ENCODE results near the gene SLC9A1.

Gene SLC9A1

DNA sequence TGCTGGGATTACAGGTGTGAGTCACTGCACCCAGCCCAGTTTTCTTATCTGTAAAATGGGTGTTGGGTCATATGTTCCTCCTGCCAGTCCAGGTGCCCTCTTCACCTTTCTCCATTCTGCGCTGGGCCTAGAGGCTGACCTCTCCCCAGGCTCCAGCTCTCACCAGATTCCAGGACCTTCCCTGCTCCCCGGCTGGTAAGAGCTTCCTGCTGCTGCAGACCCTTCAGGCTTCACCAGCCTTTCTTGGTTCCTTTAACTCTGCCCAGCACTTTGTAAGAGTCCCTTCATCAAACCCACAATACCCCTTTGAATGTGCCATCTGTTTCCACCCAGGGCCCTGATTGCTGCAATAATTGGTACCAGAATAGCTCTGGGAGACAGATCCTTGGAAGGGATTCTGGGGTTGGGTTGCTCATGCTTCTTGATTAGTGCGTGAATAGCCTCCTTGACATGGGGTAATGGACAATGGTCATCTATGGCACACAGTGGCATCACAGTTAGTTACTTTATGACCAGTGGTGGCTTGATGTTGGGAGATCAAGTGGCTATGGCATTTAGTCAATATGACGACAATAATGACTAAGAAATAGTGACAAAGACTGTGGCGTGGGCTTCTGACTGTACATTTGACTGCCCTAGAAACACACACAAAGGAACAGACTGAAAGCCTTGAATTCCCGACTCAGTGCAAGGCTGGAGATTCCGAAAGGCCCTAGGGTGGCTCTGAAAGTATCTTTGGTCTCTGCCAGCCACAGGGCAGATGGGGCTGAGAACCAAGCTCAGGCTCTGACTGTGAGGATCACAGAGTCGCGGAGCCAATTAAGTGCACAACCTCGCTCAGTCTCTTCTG, 67.3 kb downstream of the SLC9A1 start:
- Histone ChIP-seq H3K27ac (ENCODE audit: low read depth, low read length) (no peak overlapping the region), H3K27me3 (ENCODE audit: control insufficient read depth in 1 of 2, insufficient read depth in 2 of 2, low read length in 2 of 2) (no peaks in the 10 kb centered on the region), H3K9me3 (ENCODE audit: low read length) (no peaks in the 10 kb centered on the region)

DNA sequence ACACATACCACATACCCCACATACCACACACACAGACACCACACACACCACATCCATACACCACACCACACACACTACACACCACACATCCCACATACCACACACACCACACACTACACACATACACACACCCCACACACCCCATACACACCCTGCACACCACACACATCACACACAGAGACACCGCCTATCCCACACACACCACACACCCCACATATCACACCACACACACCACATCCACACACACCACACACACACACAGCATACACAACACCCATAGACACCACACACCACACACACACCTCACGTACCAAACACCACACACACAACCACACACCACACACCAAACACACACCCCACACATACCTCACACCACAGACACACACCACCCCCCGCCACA, 68.3 kb downstream of the SLC9A1 start:
- no peaks in the 10 kb centered on the region for H3K36me3 ChIP-seq (ENCODE audit: insufficient read depth, low read length)
- no peaks in the 10 kb centered on the region for H3K27me3 ChIP-seq (ENCODE audit: control insufficient read depth in 1 of 2, insufficient read depth in 2 of 2, low read length in 2 of 2)
- H3K27ac ChIP-seq (ENCODE audit: low read depth, low read length): no peak overlapping the region
- H3K4me3 ChIP-seq (ENCODE audit: low read depth in 1 of 2, low read length in 2 of 2): no peak overlapping the region
- no peak overlapping the region for H3K9ac ChIP-seq (ENCODE audit: low read length)
- no peaks in the 10 kb centered on the region for H3K9me3 ChIP-seq (ENCODE audit: low read length)
- peaks cover 4% of the 10 kb centered on the region for H3K4me1 ChIP-seq (ENCODE audit: insufficient read depth, low read length)

More for the DNA sequence above, 67.3 kb downstream of the SLC9A1 start:
- H3K4me1 ChIP-seq (ENCODE audit: insufficient read depth, low read length): peaks cover 4% of the 10 kb centered on the region
- H3K9ac ChIP-seq (ENCODE audit: low read length): no peak overlapping the region
- no peaks in the 10 kb centered on the region for H3K36me3 ChIP-seq (ENCODE audit: insufficient read depth, low read length)
- no peak overlapping the region for H3K4me3 ChIP-seq (ENCODE audit: low read depth in 1 of 2, low read length in 2 of 2)

DNA sequence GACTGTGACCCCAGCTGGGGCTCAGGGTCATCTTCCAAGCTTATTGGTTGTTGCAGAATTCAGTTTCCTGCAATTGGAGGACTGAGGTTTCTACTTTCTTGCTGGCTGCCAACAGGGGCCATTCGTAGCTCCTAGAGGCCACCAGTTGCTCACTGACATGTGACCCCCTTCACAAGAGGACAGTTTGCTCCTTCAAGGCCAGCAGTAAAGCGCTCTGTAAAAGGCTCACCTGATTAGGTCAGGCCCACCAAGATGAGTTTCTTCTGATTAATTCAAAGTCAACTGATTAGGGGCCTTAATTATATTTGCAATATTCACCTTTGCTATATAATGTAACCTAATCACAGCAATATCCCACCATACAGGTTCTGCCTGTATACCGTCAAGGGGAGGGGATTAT, 68.9 kb downstream of the SLC9A1 start:
- Histone ChIP-seq H3K36me3 (ENCODE audit: insufficient read depth, low read length) (no peaks in the 10 kb centered on the region), H3K9me3 (ENCODE audit: low read length) (no peaks in the 10 kb centered on the region), H3K4me3 (ENCODE audit: low read depth in 1 of 2, low read length in 2 of 2) (no peak overlapping the region), H3K4me1 (ENCODE audit: insufficient read depth, low read length) (peaks cover under 1% of the 10 kb centered on the region), H3K27ac (ENCODE audit: low read depth, low read length) (no peak overlapping the region), H3K9ac (ENCODE audit: low read length) (no peak overlapping the region), H3K27me3 (ENCODE audit: control insufficient read depth in 1 of 2, insufficient read depth in 2 of 2, low read length in 2 of 2) (no peaks in the 10 kb centered on the region)

DNA sequence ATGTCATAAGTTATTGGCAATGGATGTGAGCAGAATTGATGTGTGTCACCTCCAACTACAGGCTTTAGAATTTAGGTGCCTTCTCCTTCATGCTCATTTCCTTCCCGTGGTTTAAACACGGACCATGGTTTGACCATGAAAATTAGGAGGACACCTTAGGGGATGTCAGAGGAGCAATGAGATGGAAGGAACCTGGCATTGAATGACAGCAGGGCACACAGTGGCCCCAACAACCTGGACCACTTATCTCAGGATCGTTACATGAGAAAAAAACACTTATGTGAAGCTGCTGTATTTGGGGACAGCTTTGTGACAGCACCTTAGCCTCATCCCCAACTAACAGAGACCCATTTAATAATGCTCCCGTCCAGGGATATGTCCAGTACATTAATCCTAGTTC, 70.8 kb downstream of the SLC9A1 start:
- Histone ChIP-seq H3K27ac (ENCODE audit: low read depth, low read length) (no peak overlapping the region), H3K27me3 (ENCODE audit: control insufficient read depth in 1 of 2, insufficient read depth in 2 of 2, low read length in 2 of 2) (no peaks in the 10 kb centered on the region), H3K4me3 (ENCODE audit: low read depth in 1 of 2, low read length in 2 of 2) (no peak overlapping the region), H3K4me1 (ENCODE audit: insufficient read depth, low read length) (no peaks in the 10 kb centered on the region), H3K9ac (ENCODE audit: low read length) (no peak overlapping the region), H3K36me3 (ENCODE audit: insufficient read depth, low read length) (no peaks in the 10 kb centered on the region), H3K9me3 (ENCODE audit: low read length) (no peaks in the 10 kb centered on the region)

DNA sequence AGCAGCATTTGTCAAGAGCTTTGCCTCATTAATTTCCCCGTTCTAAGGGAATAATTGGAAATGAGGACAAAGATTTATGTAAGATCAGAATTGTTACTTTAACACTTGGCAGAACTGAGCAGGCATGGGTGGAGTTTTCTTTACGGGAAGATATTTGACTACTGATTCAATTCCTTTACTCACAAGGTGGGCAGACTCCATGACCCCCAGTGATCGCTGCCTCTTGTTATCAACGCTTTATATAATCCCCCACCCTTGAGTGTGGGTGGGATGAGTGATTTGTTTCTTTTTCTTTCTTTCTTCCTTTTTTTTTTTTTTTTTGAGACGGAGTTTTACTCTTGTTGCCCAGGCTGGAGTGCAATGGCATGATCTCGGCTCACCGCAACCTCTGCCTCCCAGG, 77.0 kb downstream of the SLC9A1 start:
- Histone ChIP-seq H3K4me3 (ENCODE audit: low read depth in 1 of 2, low read length in 2 of 2) (no peak overlapping the region), H3K27me3 (ENCODE audit: control insufficient read depth in 1 of 2, insufficient read depth in 2 of 2, low read length in 2 of 2) (no peaks in the 10 kb centered on the region), H3K4me1 (ENCODE audit: insufficient read depth, low read length) (no peaks in the 10 kb centered on the region), H3K9me3 (ENCODE audit: low read length) (no peaks in the 10 kb centered on the region), H3K36me3 (ENCODE audit: insufficient read depth, low read length) (no peaks in the 10 kb centered on the region), H3K27ac (ENCODE audit: low read depth, low read length) (no peak overlapping the region), H3K9ac (ENCODE audit: low read length) (no peak overlapping the region)

DNA sequence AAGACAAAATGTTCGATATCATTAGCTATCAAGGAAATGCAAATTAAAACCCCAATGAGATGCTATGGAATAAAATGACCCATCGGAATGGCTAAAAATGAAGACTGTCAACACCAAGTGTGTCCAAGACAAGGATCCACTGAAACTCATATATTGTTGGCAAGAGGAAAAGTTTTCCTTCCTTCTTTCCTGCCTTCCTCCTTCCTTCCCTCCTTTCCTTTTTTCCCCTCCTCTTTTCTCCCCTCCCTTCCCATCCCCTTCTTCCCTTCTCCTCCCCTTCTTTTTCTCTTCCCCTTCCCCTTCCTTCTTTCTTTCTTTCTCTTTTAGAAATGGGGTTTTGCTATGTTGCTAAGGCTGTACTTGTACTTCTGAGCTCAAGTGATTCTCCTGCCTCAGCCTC, 78.1 kb downstream of the SLC9A1 start:
- Histone ChIP-seq H3K27me3 (ENCODE audit: control insufficient read depth in 1 of 2, insufficient read depth in 2 of 2, low read length in 2 of 2) (no peaks in the 10 kb centered on the region), H3K4me1 (ENCODE audit: insufficient read depth, low read length) (no peaks in the 10 kb centered on the region), H3K9me3 (ENCODE audit: low read length) (no peaks in the 10 kb centered on the region), H3K36me3 (ENCODE audit: insufficient read depth, low read length) (no peaks in the 10 kb centered on the region), H3K4me3 (ENCODE audit: low read depth in 1 of 2, low read length in 2 of 2) (no peak overlapping the region), H3K9ac (ENCODE audit: low read length) (no peak overlapping the region), H3K27ac (ENCODE audit: low read depth, low read length) (no peak overlapping the region)

DNA sequence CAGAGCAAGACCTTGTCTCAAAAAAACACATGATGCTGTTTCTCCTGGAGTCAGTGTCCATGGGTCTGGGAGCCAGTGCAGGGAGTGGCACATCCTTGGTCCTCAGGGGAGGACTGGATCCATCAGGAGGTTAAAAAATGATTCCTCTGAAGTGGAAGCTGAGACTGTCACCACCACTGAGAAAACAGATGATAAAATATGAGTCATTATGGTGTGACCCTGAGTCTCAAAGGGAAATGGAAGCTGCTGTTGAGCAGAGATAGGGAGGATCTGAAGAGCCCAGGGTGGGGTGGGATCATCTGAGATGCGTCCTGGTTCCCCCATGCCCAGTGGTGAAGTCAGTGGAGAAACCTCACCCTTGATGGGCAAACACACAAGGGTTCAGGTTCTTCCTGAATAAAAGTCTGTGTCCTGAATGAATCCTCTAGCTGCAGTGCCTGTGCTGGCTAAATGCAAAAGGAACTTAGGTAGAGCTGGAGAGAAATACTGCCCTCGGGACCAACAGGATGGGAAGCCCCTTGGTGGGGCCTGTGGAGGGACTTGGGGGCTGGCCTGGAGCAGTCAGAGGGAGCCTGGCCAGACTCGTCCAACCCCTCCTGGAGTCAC, 80.6 kb downstream of the SLC9A1 start:
- Histone ChIP-seq H3K9ac (ENCODE audit: low read length) (no peak overlapping the region), H3K27ac (ENCODE audit: low read depth, low read length) (no peak overlapping the region), H3K4me1 (ENCODE audit: insufficient read depth, low read length) (no peaks in the 10 kb centered on the region), H3K4me3 (ENCODE audit: low read depth in 1 of 2, low read length in 2 of 2) (no peak overlapping the region), H3K36me3 (ENCODE audit: insufficient read depth, low read length) (no peaks in the 10 kb centered on the region), H3K9me3 (ENCODE audit: low read length) (no peaks in the 10 kb centered on the region), H3K27me3 (ENCODE audit: control insufficient read depth in 1 of 2, insufficient read depth in 2 of 2, low read length in 2 of 2) (no peaks in the 10 kb centered on the region)

DNA sequence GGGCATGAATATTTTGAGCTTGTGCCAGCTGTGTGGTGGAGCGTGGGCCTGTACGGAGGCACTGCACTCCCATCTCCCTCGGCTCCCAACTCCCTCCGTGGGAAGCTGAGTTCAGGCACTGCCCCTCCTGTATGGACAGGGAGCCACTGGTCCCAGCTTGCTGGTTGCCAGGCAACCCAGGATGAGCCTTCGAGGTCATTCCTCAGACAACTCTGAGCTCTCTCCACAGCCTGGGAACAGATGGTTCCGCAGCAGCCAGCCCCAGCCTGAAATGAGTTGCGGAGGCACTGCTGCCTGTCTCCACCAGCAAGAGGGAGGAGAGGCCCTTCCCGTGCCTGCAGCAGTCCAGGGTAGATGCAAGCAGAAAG, 83.9 kb downstream of the SLC9A1 start:
- Histone ChIP-seq H3K27me3 (ENCODE audit: control insufficient read depth in 1 of 2, insufficient read depth in 2 of 2, low read length in 2 of 2) (no peaks in the 10 kb centered on the region), H3K36me3 (ENCODE audit: insufficient read depth, low read length) (no peaks in the 10 kb centered on the region), H3K4me1 (ENCODE audit: insufficient read depth, low read length) (no peaks in the 10 kb centered on the region), H3K27ac (ENCODE audit: low read depth, low read length) (no peak overlapping the region), H3K4me3 (ENCODE audit: low read depth in 1 of 2, low read length in 2 of 2) (no peak overlapping the region), H3K9me3 (ENCODE audit: low read length) (no peaks in the 10 kb centered on the region), H3K9ac (ENCODE audit: low read length) (no peak overlapping the region)

DNA sequence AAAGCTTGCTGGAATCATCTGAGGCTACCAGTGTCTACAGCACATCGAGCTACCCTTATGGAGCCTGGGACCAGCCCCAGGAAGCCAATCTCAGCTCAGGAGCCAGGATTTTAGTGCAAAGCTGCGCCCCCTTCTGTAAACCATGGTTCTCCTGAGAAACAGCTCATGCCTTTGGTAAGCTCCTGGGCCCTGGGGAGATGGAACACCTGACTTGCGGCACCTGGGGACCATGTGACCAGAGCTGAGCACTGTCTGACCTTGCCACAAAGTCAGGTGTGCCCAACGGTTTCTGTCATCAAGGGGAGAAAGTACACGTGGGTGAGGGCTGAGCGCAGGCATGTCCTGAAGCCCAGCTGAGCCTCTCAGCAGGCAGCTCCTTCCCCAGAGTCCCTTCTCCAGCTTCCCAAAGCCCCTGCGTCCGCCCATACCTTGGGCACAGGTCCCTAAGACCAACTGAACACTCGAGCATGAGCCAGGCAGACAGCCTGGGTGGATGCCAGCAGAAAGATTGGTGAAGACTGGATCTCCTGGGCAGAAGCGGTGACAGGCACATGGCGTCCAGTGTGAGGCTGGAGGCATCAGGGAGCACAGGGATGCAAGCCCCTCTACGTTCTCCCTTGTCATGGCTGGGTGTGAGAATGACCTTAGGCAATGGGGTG, 84.4 kb downstream of the SLC9A1 start:
- H3K4me1 ChIP-seq (ENCODE audit: insufficient read depth, low read length): no peaks in the 10 kb centered on the region
- no peaks in the 10 kb centered on the region for H3K27me3 ChIP-seq (ENCODE audit: control insufficient read depth in 1 of 2, insufficient read depth in 2 of 2, low read length in 2 of 2)
- H3K9me3 ChIP-seq (ENCODE audit: low read length): no peaks in the 10 kb centered on the region
- no peak overlapping the region for H3K9ac ChIP-seq (ENCODE audit: low read length)
- no peak overlapping the region for H3K4me3 ChIP-seq (ENCODE audit: low read depth in 1 of 2, low read length in 2 of 2)
- no peaks in the 10 kb centered on the region for H3K36me3 ChIP-seq (ENCODE audit: insufficient read depth, low read length)
- no peak overlapping the region for H3K27ac ChIP-seq (ENCODE audit: low read depth, low read length)

DNA sequence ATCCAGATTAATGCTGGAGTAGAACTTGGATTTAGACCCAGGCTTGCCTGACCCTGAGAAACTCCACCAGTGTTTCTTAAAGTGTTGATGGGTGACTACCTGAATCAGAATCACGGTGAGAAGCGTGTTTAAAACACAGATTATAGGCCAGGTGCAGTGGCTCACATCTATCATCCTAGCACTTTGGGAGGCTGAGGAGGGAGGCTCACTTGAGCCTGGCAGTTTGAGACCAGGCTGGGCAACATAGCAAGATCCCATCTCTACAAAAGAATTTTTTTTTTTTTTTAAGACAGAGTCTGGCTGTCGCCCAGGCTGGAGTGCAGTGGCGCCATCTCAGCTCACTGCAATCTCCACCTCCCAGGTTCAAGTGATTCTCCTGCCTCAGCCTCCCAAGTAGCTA, 86.0 kb downstream of the SLC9A1 start:
- H3K4me1 ChIP-seq (ENCODE audit: insufficient read depth, low read length): no peaks in the 10 kb centered on the region
- H3K9me3 ChIP-seq (ENCODE audit: low read length): no peaks in the 10 kb centered on the region
- H3K27ac ChIP-seq (ENCODE audit: low read depth, low read length): no peak overlapping the region
- no peaks in the 10 kb centered on the region for H3K27me3 ChIP-seq (ENCODE audit: control insufficient read depth in 1 of 2, insufficient read depth in 2 of 2, low read length in 2 of 2)
- H3K36me3 ChIP-seq (ENCODE audit: insufficient read depth, low read length): no peaks in the 10 kb centered on the region
- no peak overlapping the region for H3K9ac ChIP-seq (ENCODE audit: low read length)
- H3K4me3 ChIP-seq (ENCODE audit: low read depth in 1 of 2, low read length in 2 of 2): no peak overlapping the region

DNA sequence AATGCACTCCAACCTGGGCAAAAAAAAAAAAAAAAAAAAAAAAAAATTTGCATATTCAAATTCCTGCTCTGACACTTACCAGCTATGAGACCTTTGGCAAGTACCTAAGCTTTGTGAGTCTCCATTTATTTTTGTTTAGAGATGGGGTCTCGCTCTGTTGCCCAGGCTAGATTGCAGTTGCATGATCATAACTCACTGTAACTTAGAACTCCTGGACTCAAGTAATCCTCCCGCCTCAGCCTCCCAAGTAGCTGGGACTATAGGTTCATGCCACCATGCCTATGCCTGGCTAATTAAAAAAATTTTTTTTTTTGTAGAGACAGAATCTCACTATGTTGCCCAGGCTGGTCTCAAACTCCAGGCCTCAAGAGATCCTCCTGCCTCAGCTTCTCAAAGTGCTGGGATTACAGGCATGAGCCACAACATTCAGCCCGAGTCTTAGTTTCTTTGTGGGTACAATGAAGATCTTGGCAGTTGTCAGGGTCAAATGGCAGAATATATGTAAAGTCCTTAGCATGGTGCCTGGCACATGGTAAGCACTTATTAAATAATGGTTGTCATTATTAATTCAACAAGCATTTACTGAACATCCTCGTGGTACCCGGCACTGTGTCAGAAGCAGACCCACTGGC, 88.8 kb downstream of the SLC9A1 start:
- H3K9ac ChIP-seq (ENCODE audit: low read length): no peak overlapping the region
- no peaks in the 10 kb centered on the region for H3K4me1 ChIP-seq (ENCODE audit: insufficient read depth, low read length)
- H3K9me3 ChIP-seq (ENCODE audit: low read length): no peaks in the 10 kb centered on the region
- H3K27me3 ChIP-seq (ENCODE audit: control insufficient read depth in 1 of 2, insufficient read depth in 2 of 2, low read length in 2 of 2): no peaks in the 10 kb centered on the region
- no peak overlapping the region for H3K27ac ChIP-seq (ENCODE audit: low read depth, low read length)
- no peak overlapping the region for H3K4me3 ChIP-seq (ENCODE audit: low read depth in 1 of 2, low read length in 2 of 2)
- H3K36me3 ChIP-seq (ENCODE audit: insufficient read depth, low read length): no peaks in the 10 kb centered on the region

All from muscle layer of colon (tissue), 2 donors.